Naive B cell (primary cell): ENCODE measurements around the gene LIMCH1. TPM values are rescaled to one million over a fixed set of nuclear protein-coding genes. Genes with fewer than 3 reads are reported as not detected.
"Not testable (repeated sequence)": the region's sequence is repeated elsewhere in the genome, so short reads cannot be mapped to it uniquely, and the experiment has no call there.

Source experiments
- ATAC-seq, 2 donors: fragments of 150-1000 bp; cut with Tn5 transposase; 2 replicates each; pipeline ENCODE4 v1.10.0; 2021; ENCODE audit warnings: low read depth in 2 of 2, mild to moderate bottlenecking in 2 of 2, moderate library complexity in 2 of 2
- DNase-seq: peaks from one replicate; pipeline ENCODE4 v3.0.0; 2022
- H3K27ac Mint-ChIP-seq, 6 donors: one replicate each; pipeline ENCODE4 v1.8.0; 2020 to 2022; ENCODE audit warnings: mild to moderate bottlenecking in 6 of 6, mixed read lengths in 6 of 6, moderate library complexity in 5 of 6, inconsistent platforms in 2 of 6
- H3K27me3 Mint-ChIP-seq, 3 donors: one replicate each; pipeline ENCODE4 v1.8.0; 2021 to 2022; ENCODE audit warnings: mixed read lengths in 3 of 3, mild to moderate bottlenecking in 1 of 3
- H3K36me3 Mint-ChIP-seq, 2 donors: one replicate each; pipeline ENCODE4 v1.8.0; 2020 to 2022; ENCODE audit warnings: mixed read lengths in 2 of 2, inconsistent platforms in 1 of 2, mild to moderate bottlenecking in 1 of 2
- H3K4me1 Mint-ChIP-seq, 3 donors: one replicate each; pipeline ENCODE4 v1.8.0; 2020 to 2022; ENCODE audit warnings: mixed read lengths in 3 of 3, inconsistent platforms in 1 of 3, mild to moderate bottlenecking in 1 of 3, moderate library complexity in 1 of 3
- H3K4me3 Mint-ChIP-seq, 8 donors: one replicate each; pipeline ENCODE4 v1.8.0; 2020 to 2022; ENCODE audit warnings: mild to moderate bottlenecking in 8 of 8, mixed read lengths in 8 of 8, moderate library complexity in 8 of 8, inconsistent platforms in 2 of 8
- H3K9me3 Mint-ChIP-seq, 7 donors: one replicate each; pipeline ENCODE4 v1.8.0; 2020 to 2022; ENCODE audit warnings: mixed read lengths in 7 of 7, mild to moderate bottlenecking in 5 of 7, inconsistent platforms in 2 of 7, moderate library complexity in 1 of 7
- polyA plus RNA-seq, 6 donors: library from polyadenylated mRNA; unstranded; fragments of 300-500 nt; fragmentation: Illumina TruSeq; gene quantifications; one replicate each; pipeline ENCODE4 v1.2.3, GENCODE V29; 2021; ENCODE audit warnings: low read depth in 6 of 6

LIMCH1 gene
- polyA plus RNA-seq, 6 donors from 2014 or later, result not detected

DNA sequence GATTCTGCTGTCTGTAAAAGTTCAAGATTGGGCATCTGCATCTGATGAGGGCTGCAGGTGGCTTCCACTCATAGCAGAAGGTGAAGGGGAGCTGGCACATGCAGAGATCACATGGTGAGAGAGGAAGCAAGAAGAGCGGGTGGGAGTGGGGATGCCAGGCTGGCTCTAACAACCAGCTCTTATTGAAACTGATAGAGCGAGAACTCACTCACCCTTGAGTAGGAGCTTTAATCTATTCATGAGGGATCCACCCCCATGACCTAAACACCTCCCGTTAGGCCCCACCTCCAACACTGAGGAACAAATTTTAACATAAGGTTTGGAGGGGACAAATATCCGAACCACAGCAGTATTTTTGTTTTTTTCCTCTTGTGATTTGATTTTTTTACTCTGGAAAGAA is 164.8 kb downstream of the LIMCH1 start:
- peaks cover 8 to 29% (median 22%) of the 10 kb centered on the region in 3 donors for H3K27me3 Mint-ChIP-seq
- H3K4me1 Mint-ChIP-seq, result no peaks in the 10 kb centered on the region
- no peak overlapping the region for H3K4me3 Mint-ChIP-seq
- H3K9me3 Mint-ChIP-seq, result peaks cover 0 to 10% (median 3%) of the 10 kb centered on the region in 7 donors
- no peak for DNase-seq
- ATAC-seq, result no peak
- H3K36me3 Mint-ChIP-seq, result no peaks in the 10 kb centered on the region
- H3K27ac Mint-ChIP-seq, result no peak overlapping the region

DNA sequence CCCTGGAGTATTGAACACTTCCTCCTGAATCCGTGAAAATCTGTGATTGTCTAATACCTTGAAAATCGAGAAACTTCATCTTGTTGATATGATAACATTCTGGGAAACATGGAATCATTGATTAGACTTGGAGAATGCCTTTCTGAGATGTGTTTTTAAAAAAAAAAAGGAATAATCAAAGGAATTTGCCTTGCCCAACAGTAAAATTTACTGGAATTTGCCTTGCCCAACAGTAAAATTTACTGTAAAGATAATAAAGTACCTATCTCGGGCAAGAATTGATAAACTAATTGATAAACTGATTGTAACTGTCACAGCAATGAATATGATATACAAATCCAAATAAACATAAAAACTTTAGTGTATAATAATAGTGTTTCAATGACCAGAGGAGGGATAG is 165.8 kb downstream of the LIMCH1 start:
- no peak for ATAC-seq
- H3K36me3 Mint-ChIP-seq, result no peaks in the 10 kb centered on the region
- no peaks in the 10 kb centered on the region for H3K4me1 Mint-ChIP-seq

DNA sequence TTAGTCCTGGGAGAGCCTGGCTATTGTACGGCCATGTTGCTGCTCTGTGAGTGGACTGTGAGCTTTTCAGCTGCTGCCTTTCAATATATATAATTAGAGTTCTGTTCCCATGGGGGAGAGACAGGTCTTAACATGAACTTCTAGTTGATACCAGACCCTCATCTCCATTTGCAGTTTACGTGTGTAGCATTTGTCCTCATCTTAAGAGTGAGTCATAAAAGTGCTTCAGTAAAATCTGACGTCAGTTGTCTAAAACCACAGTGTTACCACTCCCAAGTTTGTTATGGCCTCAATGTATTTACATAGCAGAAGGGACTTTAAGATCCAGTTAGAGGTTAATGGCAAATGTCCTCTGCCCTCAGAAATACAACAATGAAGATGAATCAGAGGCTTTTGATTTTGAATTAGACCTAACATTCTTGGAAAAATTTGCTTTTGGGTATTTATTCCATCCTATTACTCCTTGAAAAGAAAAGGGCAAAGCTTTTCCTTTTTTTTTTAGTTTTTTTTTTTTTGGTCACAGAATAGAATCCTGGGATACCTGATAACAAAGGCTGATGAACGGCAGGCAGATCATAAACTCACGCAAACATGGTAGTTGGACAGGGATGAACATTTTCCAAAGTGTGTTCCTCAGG is 172.0 kb downstream of the LIMCH1 start:
- peaks cover 4 to 19% (median 10%) of the 10 kb centered on the region in 3 donors for H3K27me3 Mint-ChIP-seq
- peaks cover 0 to 14% (median 6%) of the 10 kb centered on the region in 7 donors for H3K9me3 Mint-ChIP-seq
- no peak overlapping the region for H3K4me3 Mint-ChIP-seq
- H3K27ac Mint-ChIP-seq, result no peak overlapping the region
- H3K4me1 Mint-ChIP-seq, result no peaks in the 10 kb centered on the region
- no peaks in the 10 kb centered on the region for H3K36me3 Mint-ChIP-seq
- ATAC-seq (no peak), DNase-seq (no peak)

More for the DNA sequence above, 165.8 kb downstream of the LIMCH1 start:
- Mint-ChIP-seq H3K27ac (no peak overlapping the region), H3K9me3 (peaks cover 0 to 10% (median 3%) of the 10 kb centered on the region in 7 donors), H3K27me3 (peaks cover 8 to 33% (median 20%) of the 10 kb centered on the region in 3 donors), H3K4me3 (no peak overlapping the region)
- DNase-seq, result no peak

DNA sequence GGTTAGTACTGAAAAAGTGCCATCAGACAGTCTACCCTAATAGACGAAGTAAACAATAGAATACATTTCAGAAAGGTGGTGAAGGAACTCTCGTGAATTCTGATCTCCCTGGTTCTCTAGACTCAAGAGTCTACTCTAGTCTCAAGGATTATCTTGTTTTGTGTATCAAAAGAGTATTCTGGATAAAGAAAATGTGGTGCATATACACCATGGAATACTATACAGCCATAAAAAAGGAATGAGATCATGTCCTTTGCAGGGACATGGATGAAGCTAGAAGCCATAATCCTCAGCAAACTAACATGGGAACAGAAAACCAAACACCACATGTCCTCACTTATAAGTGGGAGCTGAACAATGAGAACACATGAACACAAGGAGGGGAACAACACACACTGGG is 173.7 kb downstream of the LIMCH1 start:
- H3K27me3 Mint-ChIP-seq, result peaks cover 6 to 10% (median 9%) of the 10 kb centered on the region in 3 donors
- not testable (repeated sequence) for H3K4me3 Mint-ChIP-seq, DNase-seq, H3K9me3 Mint-ChIP-seq, H3K36me3 Mint-ChIP-seq, H3K27ac Mint-ChIP-seq, ATAC-seq, H3K4me1 Mint-ChIP-seq

DNA sequence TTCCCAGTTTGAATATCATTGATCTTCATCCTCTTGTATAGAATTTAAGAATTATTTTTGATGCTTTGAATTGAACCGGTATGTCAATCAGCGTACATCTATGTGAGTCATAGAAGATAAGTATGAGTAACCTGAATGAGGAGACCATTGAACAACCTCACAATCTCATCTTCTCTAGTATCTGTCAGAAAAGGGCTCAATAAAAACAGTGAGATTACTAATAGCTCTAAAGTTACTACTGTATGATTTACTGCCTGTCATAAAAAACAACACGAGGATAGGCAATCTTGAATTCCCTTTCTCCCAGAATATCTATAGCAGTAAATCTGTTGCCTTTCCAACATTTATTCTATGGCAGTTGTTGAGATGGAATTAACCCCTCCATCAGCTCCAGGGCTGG is 174.5 kb downstream of the LIMCH1 start:
- peaks cover 0 to 7% (median 5%) of the 10 kb centered on the region in 7 donors for H3K9me3 Mint-ChIP-seq
- DNase-seq, result no peak
- H3K27ac Mint-ChIP-seq, result no peak overlapping the region
- peaks cover 6 to 10% (median 9%) of the 10 kb centered on the region in 3 donors for H3K27me3 Mint-ChIP-seq
- no peaks in the 10 kb centered on the region for H3K4me1 Mint-ChIP-seq
- no peaks in the 10 kb centered on the region for H3K36me3 Mint-ChIP-seq
- H3K4me3 Mint-ChIP-seq, result no peak overlapping the region
- no peak for ATAC-seq

DNA sequence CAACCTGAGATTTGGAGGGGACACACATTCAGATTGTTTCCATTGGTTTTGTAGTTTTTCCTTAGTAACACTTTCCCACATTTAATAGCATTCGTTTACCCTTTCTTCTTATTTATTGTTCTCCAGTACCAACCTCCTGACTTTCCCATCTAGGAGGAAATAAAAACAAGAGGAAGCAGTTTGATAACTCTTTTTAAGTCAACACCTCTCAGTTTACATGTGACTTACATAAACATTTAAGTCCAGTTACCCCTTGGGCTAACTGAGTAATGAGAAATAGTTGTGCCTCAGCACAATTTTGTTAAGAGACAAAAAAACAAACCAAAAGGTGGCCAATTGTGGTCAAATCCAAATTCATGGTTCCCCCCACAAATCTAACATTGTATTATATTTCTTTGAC is 175.8 kb downstream of the LIMCH1 start:
- no peak for DNase-seq
- H3K27me3 Mint-ChIP-seq, result peaks cover under 1 to 10% (median 7%) of the 10 kb centered on the region in 3 donors
- ATAC-seq, result no peak
- no peaks in the 10 kb centered on the region for H3K4me1 Mint-ChIP-seq
- no peak overlapping the region for H3K4me3 Mint-ChIP-seq
- no peaks in the 10 kb centered on the region for H3K36me3 Mint-ChIP-seq
- no peak overlapping the region for H3K27ac Mint-ChIP-seq
- H3K9me3 Mint-ChIP-seq, result peaks cover 0 to 7% (median 5%) of the 10 kb centered on the region in 7 donors

DNA sequence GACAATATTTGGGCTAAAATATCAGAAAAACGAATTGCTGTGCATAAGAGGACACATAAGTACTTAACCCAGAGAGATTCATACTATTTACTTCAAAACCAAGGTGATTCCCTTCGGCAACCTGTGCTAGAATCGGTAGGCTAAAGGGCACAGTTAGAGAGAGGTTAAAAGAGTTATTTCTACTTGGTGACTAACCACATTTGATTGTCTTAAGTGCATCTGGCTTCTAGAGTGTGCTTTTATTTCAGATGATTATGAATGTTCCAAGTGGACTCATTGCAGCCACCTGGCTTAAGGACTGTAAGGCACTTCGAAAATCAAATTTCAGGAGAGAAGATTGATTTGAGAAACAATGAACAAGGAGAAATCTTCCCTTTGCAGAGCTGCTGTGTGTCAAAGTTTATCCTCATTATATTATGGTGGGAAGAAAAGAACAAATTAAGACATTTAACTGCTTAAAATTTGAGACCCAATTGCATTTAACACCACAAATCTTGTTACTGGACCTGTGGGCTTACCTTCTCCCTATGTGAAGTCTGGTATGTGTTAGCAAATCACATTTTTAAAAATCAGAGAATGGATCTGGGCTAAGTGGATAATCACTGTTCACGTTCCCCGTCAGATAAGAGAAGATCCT is 176.5 kb downstream of the LIMCH1 start:
- Mint-ChIP-seq H3K27me3 (peaks cover 0 to 13% (median 8%) of the 10 kb centered on the region in 3 donors), H3K9me3 (peaks cover 0 to 7% (median 5%) of the 10 kb centered on the region in 7 donors), H3K27ac (no peak overlapping the region), H3K4me3 (no peak overlapping the region), H3K4me1 (no peaks in the 10 kb centered on the region), H3K36me3 (no peaks in the 10 kb centered on the region)
- ATAC-seq (no peak), DNase-seq (no peak)

DNA sequence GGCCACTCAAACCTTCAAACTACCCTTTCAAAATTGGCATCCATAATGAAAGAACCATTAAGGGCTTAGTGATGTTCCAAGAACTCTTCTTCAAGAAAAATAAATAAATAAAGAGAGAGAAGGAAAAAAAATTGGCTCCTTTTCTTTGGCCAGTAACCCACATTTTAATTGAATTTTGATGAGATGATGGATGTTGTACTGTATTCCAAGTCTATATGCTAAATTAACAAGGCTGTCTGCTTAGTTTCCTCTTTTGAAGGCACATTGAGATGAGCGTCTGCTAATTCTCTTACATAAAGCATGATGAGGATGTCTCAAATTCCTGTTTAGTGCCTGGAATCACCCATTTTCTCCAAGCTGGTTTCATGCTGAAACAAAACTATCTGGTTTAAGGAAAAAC is 177.2 kb downstream of the LIMCH1 start:
- no peak overlapping the region for H3K4me3 Mint-ChIP-seq
- no peak for ATAC-seq
- H3K27ac Mint-ChIP-seq, result peak overlapping the region in 1 of 6 donors; percentile 20
- peaks cover 4 to 10% (median 6%) of the 10 kb centered on the region in 7 donors for H3K9me3 Mint-ChIP-seq
- no peaks in the 10 kb centered on the region for H3K36me3 Mint-ChIP-seq
- DNase-seq, result no peak
- peaks cover 4 to 18% (median 13%) of the 10 kb centered on the region in 3 donors for H3K27me3 Mint-ChIP-seq
- no peaks in the 10 kb centered on the region for H3K4me1 Mint-ChIP-seq

DNA sequence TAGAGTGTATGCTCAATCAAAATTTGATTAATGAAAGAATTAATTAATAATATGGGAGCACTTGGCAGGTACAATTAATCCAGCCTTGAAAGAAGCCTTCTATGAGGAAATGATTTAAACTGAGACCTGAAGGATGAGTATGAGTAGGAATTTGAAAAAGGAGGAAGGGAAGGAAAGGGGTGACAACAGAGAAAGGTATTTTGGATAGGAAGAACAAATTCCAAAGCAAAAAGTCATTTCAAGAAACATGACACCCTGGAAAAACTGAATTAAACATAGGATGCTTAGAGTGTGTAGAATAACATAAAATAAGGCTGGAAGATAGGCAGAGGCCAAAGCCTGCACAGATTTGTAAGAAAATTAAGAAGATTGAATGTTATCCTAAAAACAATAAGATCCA is 180.9 kb downstream of the LIMCH1 start:
- Mint-ChIP-seq H3K9me3 (peaks cover 1 to 7% (median 5%) of the 10 kb centered on the region in 7 donors), H3K4me3 (no peak overlapping the region), H3K4me1 (no peaks in the 10 kb centered on the region), H3K27me3 (peaks cover 11 to 20% (median 16%) of the 10 kb centered on the region in 3 donors), H3K27ac (no peak overlapping the region), H3K36me3 (no peaks in the 10 kb centered on the region)
- no peak for DNase-seq
- ATAC-seq, result no peak

DNA sequence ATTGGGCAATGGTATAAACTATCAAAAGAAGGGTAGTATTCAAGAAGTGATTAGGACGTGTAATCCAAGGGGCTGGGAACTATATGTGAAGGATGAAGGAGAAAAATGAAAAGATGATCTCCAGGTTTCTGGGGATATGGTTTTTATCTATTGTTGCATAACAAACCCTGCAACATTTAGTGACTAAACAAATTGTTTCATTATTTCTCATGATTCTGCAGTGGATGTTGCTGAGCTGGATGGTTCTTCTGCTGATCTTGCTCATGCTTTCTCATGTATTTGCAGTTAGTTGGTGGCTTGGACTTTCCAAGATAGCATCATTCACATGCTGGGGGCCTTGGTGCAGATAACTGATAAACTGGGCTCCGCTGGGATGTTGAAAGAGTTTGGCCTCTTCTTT is 181.5 kb downstream of the LIMCH1 start:
- DNase-seq (no peak), ATAC-seq (no peak)
- Mint-ChIP-seq H3K36me3 (no peaks in the 10 kb centered on the region), H3K9me3 (peaks cover 1 to 7% (median 5%) of the 10 kb centered on the region in 7 donors), H3K27ac (no peak overlapping the region), H3K27me3 (peaks cover 11 to 20% (median 16%) of the 10 kb centered on the region in 3 donors), H3K4me3 (no peak overlapping the region), H3K4me1 (no peaks in the 10 kb centered on the region)

DNA sequence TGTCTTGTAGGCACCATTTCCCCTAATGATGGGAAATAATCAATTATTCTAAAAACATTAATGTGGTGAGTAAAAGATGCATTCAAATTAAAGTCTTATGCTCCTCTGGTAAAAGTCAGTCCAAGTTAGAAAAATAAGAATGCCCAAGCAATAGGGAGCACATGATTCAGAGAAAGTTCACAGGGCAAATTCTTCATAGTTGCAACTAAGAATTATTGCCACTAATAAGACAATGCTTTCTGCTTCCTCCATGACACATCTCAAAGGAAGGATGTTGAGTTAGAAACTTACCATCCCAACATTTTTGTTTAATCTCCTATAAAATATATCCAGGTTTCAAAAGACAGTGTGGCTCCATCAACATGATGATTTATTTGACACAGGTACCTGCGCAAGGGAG is 184.2 kb downstream of the LIMCH1 start:
- no peak for DNase-seq
- Mint-ChIP-seq H3K27me3 (peaks cover 15 to 22% (median 16%) of the 10 kb centered on the region in 3 donors), H3K36me3 (peaks cover 0 to 6% of the 10 kb centered on the region in 2 donors), H3K27ac (no peak overlapping the region), H3K9me3 (peaks cover 5 to 17% (median 11%) of the 10 kb centered on the region in 7 donors), H3K4me1 (no peaks in the 10 kb centered on the region), H3K4me3 (no peak overlapping the region)
- no peak for ATAC-seq

DNA sequence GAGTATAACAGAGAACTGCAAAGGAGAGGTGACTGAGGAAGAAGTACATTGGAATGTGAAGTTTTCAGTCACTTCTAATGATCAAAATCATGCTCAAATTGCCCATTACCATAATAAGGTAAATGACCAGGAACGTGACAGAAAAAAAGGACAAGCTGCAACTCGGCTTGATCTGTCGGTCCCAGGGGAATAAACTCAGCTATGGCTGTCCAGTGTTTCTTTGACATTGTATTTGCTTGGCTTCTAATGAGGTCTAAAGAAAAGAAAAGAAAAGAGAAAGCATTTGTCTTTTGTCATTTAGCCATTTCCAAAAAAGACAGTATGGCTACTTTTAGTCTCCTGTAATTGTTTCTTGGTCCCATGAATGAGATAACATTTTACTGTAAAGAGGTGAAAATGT is 185.3 kb downstream of the LIMCH1 start:
- Mint-ChIP-seq H3K4me3 (no peak overlapping the region), H3K27ac (no peak overlapping the region), H3K4me1 (no peaks in the 10 kb centered on the region), H3K36me3 (peaks cover 0 to 6% of the 10 kb centered on the region in 2 donors), H3K27me3 (peaks cover 15 to 22% (median 17%) of the 10 kb centered on the region in 3 donors), H3K9me3 (peaks cover 9 to 17% (median 11%) of the 10 kb centered on the region in 7 donors)
- DNase-seq, result no peak
- no peak for ATAC-seq

DNA sequence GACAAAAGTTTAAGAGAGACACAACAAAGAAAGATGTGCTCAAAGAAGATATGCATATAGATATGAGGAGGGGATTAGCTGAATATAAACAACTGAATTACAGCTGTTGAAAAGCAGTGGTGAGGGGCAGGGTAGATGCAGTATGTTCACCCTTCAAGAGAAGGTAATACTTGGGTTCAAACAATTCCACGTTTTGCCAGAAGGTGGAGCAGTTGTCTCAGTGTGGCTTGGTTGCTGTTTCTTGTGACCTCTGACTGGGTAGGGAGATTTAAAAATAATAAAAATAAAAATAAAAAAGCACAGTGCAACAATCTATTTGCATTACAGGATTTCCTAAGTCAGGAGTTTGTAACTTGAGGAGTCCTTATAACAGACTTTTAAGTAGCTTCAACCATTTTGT is 187.3 kb downstream of the LIMCH1 start:
- peaks cover 0 to 6% of the 10 kb centered on the region in 2 donors for H3K36me3 Mint-ChIP-seq
- no peak overlapping the region for H3K27ac Mint-ChIP-seq
- H3K4me1 Mint-ChIP-seq, result no peaks in the 10 kb centered on the region
- H3K9me3 Mint-ChIP-seq, result peaks cover 6 to 15% (median 11%) of the 10 kb centered on the region in 7 donors
- no peak for ATAC-seq
- no peak overlapping the region for H3K4me3 Mint-ChIP-seq
- peaks cover 4 to 30% (median 15%) of the 10 kb centered on the region in 3 donors for H3K27me3 Mint-ChIP-seq
- DNase-seq, result no peak
